HEK293T (cell line): Measurements from ENCODE around the gene UCP3.

Source experiments
- ARNT ChIP-seq: fragments of 450-650 bp; IDR thresholded peaks from 2 replicates; pipeline ENCODE4 v1.6.1; 2017; ENCODE audit warnings: mild to moderate bottlenecking
- BHLHE40 ChIP-seq: fragments of 450-650 bp; IDR thresholded peaks from 2 replicates; pipeline ENCODE4 v1.6.1; 2016; ENCODE audit warnings: mild to moderate bottlenecking, moderate library complexity, borderline replicate concordance
- CTBP1 ChIP-seq: fragments of 450-650 bp; IDR thresholded peaks from 2 replicates; pipeline ENCODE4 v1.6.1; 2016; ENCODE audit warnings: borderline replicate concordance
- ELF4 ChIP-seq: fragments of 450-650 bp; IDR thresholded peaks from 2 replicates; pipeline ENCODE4 v1.6.1; 2017; ENCODE audit warnings: antibody characterized with exemption
- FOXA1 ChIP-seq: fragments of 450-650 bp; IDR thresholded peaks from 2 replicates; pipeline ENCODE4 v1.6.1; 2016; ENCODE audit warnings: mild to moderate bottlenecking
- FOXM1 ChIP-seq: fragments of 450-650 bp; IDR thresholded peaks from 2 replicates; pipeline ENCODE4 v1.6.1; 2017; ENCODE audit warnings: mild to moderate bottlenecking, borderline replicate concordance
- HDGF ChIP-seq: fragments of 450-650 bp; IDR thresholded peaks from 2 replicates; pipeline ENCODE4 v1.6.1; 2017; ENCODE audit warnings: antibody characterized with exemption, borderline replicate concordance
- L3MBTL2 ChIP-seq: fragments of 450-650 bp; conservative IDR thresholded peaks from 2 replicates; pipeline ENCODE4 v1.6.1; 2016; ENCODE audit warnings: mild to moderate bottlenecking
- LEF1 ChIP-seq: fragments of 450-650 bp; IDR thresholded peaks from 2 replicates; pipeline ENCODE4 v1.6.1; 2017; ENCODE audit warnings: mild to moderate bottlenecking, borderline replicate concordance
- NFRKB ChIP-seq: fragments of 450-650 bp; IDR thresholded peaks from 2 replicates; pipeline ENCODE4 v1.6.1; 2016; ENCODE audit warnings: mild to moderate bottlenecking, moderate library complexity
- SUZ12 ChIP-seq: fragments of 450-650 bp; IDR thresholded peaks from 2 replicates; pipeline ENCODE4 v1.6.1; 2016; ENCODE audit warnings: mild to moderate bottlenecking
- TARDBP ChIP-seq: fragments of 450-650 bp; IDR thresholded peaks from 2 replicates; pipeline ENCODE4 v1.6.1; 2016
- ZNF384 ChIP-seq: fragments of 450-650 bp; IDR thresholded peaks from 2 replicates; pipeline ENCODE4 v1.6.1; 2016
- TF ChIP-seq, protein P1 (sequence below): fragments of 450-650 bp; IDR thresholded peaks from 2 replicates; pipeline ENCODE4 v1.6.1; 2016

DNA sequence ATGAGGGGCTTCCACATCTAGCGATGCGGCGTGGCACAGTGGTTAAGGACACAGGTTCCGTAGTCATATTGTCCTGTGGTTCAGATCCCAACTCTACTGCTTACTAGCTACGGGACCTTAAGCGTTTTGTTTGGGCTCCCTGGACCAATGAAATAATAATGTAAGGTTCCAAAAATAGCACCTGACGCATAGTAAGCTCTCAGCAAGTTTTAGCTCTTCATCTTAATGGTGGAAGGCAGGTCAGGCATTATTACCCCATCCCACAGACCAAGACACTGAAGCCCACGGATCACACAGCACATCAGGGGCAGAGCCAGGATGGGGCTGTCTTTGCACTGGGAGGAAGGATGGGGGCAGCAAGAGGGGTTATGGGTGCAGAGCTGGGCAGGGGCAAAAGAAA lies 45.0 kb downstream of the UCP3 start:
- TF ChIP-seq BHLHE40 (no peak), ZNF384 (no peak), TARDBP (no peak), LEF1 (no peak), CTBP1 (no peak), FOXA1 (no peak), L3MBTL2 (no peak), FOXM1 (no peak), ELF4 (no peak), NFRKB (no peak), HDGF (no peak), SUZ12 (no peak), ARNT (no peak)
- TF ChIP-seq, protein P1, sequence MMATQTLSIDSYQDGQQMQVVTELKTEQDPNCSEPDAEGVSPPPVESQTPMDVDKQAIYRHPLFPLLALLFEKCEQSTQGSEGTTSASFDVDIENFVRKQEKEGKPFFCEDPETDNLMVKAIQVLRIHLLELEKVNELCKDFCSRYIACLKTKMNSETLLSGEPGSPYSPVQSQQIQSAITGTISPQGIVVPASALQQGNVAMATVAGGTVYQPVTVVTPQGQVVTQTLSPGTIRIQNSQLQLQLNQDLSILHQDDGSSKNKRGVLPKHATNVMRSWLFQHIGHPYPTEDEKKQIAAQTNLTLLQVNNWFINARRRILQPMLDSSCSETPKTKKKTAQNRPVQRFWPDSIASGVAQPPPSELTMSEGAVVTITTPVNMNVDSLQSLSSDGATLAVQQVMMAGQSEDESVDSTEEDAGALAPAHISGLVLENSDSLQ: no peak
